NOMO-1 (cell line): ENCODE data around the gene RAB34.

Experiments used
- DNase-seq, 2 experiments: peaks; one replicate each; lab custom pipeline; 2025; ENCODE audit not compliant: unreplicated experiment in 2 of 2; lab: John Stamatoyannopoulos, UW

Gene RAB34

DNA sequence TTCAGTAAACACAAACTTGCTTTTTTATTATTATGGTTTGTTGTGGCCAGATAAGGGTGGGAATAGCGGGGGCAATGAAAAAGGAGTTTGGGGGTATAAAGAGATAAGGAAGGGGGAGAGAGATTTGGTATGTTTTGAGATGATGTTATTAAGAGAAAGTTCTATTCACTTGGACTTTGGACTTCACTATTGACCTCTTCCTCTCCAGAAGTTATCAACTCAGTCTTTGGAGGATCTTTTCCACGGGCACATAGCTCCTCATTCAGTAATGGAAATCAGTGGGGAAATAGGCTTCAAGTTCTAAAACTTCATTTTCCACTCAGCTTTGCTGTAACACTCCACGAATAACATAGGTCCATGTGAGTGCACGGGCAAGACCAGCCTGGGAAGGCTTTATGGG lies 29.2 kb downstream of the RAB34 start:
- DNase-seq = no peak

DNA sequence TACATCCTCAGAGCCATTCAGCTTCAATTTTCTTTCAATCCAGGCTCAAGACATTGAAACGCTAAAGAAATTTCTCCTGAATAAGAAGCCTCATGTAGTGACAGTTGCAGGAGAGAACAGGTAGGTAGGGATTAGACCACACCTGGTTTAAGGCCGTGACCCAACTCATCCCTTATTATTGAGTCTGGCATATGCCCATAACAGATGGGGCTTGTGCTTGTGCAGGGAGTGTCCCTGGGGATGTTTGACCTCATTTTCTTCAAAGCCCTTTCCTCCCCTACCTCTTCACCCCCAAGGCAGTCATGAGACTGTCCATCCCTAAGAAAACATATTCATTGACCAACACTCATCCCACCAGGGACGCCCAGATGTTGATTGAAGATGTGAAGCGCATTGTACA lies 31.4 kb downstream of the RAB34 start:
- DNase-seq = no peak

DNA sequence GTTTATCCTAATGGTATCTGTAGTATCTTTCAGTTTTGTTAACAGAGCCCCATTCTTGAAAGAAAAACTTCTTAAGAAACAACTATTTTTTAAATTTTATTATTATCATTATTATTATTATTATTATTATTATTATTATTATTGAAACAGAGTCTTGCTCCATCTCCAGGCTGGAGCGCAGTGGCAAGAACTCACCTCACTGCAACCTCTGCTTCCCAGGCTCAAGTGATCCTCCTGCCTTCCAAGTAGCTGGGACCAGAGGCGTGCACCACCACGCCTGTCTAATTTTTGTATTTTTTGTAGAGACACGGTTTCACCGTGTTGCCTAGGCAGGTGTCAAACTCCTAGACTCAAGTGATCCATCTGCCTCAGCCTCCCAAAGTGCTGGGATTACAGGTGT lies 32.3 kb downstream of the RAB34 start:
- no peak for DNase-seq

DNA sequence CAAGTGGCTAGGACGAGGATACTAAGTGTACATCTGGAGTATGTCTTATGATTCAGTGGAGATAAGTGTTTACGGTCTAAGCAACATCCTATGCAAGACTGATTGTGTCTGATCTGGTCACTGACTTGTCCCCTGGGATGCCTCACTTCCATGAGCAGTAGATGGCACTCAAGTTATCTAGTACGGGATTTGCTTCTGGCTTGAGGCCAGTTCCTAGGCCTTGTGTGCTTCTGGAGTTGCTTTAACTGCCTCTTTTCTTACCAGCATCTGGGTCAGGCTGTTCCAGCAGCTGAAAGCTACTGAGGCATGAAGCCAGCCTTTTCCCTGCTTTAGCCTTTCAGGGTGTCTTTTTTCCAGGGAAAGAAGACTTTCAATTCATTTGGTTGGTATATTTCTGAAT lies 32.7 kb downstream of the RAB34 start:
- no peak for DNase-seq

DNA sequence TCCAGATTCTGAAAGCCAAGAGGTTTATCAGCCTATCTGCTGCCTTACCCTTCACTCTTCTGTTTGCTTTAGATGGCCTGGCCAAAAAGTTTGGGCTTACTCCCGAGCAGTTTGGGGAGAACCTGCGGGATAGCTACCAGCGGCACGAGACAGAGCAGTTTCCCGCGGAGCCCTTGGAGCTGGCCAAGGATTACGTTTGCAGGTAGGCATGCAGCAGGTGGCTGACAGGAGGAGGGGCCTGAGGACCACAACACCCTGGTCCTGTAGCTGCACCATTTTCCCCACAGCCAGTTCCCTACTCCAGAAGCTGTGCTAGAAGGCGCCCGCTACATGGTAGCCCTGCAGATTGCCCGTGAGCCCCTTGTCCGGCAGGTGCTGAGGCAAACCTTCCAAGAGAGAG lies 35.0 kb downstream of the RAB34 start:
- no peak for DNase-seq

DNA sequence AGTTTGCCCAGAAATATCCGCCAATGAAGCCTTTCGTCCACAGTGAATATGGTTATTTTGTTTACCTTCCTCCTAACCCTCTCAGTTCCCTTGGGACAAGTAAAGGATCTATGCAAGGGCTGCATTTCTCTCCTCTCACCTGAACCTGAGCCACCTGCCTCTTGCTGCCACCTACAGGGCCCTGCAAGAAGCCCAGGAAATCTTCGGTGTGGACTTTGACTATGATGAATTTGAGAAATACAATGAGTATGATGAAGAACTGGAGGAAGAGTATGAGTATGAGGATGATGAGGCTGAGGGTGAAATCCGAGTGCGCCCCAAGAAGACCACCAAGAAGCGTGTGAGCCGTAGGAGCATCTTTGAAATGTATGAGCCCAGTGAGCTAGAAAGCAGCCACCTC lies 41.7 kb downstream of the RAB34 start:
- DNase-seq = no peak

DNA sequence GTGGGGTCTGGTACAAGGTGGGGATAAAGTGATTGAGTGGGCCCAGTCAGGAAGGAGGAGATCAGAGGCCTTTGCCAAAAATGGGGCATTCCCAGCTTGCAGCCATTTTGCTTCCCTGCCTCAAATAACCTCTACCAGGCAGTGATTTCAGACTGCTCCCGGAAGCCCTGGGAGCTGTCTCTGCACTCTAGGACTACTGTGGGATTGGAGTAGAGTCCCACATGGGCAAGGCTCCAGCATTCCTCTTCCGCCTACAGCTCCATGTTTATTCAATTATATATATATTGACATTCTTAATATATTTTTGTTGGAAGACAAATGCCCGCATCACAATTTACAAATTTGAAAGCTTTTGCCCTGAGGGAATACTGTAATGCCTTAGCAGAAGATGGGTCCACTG lies 42.2 kb downstream of the RAB34 start:
- no peak for DNase-seq

DNA sequence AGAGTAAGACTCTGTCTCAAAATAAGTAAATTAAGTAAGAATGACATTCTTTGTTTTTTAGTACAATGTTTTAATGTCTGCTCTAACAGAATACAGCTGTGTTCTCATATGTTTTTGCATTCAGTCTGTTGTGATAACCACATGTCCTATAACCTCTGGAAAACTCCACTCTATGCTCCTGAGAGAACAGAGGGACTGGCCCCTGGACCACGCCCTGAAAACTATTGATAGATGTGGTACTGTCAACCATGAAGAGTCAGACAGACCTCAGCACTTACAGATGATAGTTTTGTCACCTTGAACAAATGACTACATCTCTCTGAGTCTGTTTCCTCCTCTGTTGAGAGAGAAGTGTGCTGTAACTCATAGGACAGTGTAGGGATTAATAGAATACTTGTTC lies 47.8 kb downstream of the RAB34 start:
- DNase-seq = no peak

DNA sequence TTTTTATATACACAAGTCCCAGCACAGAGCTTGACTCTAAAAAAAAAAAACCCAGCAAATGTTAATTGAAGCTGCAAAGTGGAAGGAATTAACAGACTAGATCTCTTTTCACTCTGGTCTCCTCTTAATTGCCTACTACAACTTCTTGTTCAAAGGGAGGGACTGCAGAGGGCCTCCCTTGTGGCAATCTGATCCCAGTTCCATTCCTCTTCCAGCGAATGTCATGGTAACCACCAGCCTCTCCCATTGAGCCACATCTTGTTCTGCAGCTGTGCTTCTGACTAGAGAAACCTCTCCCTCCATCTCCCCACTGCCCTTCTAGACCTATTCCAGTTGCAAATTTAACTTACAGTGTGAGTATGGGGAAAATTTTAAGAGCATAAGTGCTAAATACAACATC lies 49.8 kb downstream of the RAB34 start:
- DNase-seq = no peak

DNA sequence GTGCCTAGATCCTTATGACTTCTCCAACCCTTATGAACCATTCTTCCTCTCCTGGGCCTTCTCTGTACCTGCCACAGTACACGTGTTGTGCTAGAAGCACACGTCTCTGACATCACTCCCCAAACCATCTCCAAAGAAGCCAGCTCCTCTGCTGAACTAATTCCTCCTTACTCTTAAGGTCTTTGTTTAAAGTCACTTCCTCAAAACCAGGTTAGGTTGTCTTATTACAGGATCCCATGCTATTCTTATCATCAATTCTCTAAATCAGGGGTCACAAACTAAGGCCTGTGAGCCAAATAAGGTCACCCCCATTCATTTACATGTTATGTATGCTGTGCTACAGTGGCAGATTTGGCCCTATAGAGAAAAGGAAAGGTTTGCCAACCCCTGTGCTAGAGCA lies 51.7 kb downstream of the RAB34 start:
- no peak for DNase-seq
